Measurements from ENCODE around the gene PKNOX2. TPM values are rescaled to one million over a fixed set of nuclear protein-coding genes. Genes with fewer than 3 reads are reported as not detected.

PKNOX2 gene
- total and polyA plus RNA-seq, 9 of the 15 experiments (the other 6 are each of a cell fraction or from before 2014, with no cell fraction given), result not detected

DNA sequence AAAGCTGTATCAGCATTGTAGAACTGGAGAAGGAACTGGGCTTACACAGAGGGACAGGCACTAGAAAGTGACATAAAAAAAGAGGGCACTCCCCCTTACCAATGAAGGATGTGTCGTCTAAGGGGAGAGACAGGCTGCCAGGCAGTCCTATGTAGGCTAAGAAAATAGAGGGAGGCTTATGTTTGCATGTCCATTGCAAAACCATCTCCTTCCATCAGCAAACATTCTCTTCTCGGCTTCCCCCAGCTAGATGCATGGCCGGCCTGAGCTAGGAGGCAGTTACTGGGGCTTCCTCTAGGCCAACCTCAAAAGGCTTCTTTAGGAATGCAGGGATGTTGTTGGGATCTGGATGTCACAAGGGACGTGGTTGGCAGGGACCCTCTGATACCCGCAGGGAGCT lies 139.1 kb downstream of the PKNOX2 start (continued):
- no peak for TF ChIP-seq ZNF347 (CRISPR knock-in tag; IDR thresholded peaks at IDR 0.05; ENCODE audit: low read depth)

DNA sequence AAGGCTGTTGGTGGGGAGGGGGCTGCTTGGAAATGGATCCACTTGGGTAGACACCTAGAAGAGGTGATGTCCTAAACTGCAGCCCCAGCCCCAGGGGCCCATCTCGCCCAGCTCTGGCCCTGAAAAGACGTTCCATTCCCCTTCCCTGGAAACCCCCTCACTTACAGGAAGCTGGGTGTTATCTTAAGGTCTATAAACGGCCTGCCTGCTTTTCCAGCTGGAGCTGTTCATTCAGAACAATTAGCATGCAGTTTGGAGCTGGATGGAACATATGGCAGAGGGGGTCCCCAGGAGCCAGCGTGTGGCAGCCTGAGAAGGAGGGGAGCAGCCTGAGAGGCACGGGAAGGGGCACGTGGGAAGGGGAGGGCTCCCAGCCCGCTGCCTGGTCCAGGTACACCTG lies 139.6 kb downstream of the PKNOX2 start:
- POLR2A ChIA-PET, result no interaction called here
- in situ Hi-C loops (cut with MboI) (no loop called here), intact Hi-C loops (cut with micrococcal nuclease) (no loop called here)
- Histone ChIP-seq H2AFZ (ENCODE audit: low read depth, low read length) (no peak overlapping the region), H3K9me1 (ENCODE audit: control insufficient read depth, insufficient read depth, low read length) (no peaks in the 10 kb centered on the region), H4K20me1 (replicated peaks; ENCODE audit: control insufficient read depth, insufficient read depth, low read length) (no peaks in the 10 kb centered on the region; the same call in 1 of the 2 replicates), H3K9me3 (replicated peaks; ENCODE audit: control insufficient read depth, insufficient read depth, low read depth, low read length) (no peaks in the 10 kb centered on the region), H3K9ac (ENCODE audit: insufficient read depth in 1 of 2, low read depth in 2 of 2, low read length in 2 of 2) (no peak overlapping the region), H3K79me2 (ENCODE audit: control insufficient read depth, insufficient read depth, low read length) (no peaks in the 10 kb centered on the region), H3K4me1 (replicated peaks in 1 of 2; ENCODE audit: control insufficient read depth in 2 of 2, insufficient read depth in 2 of 2, low read length in 2 of 2) (no peaks in the 10 kb centered on the region; a peak in 1 of 5 replicates), H3K4me3 (no peak overlapping the region), H3K36me3 (ENCODE audit: control insufficient read depth, insufficient read depth, low read length) (no peaks in the 10 kb centered on the region), H3K27ac (ENCODE audit: extremely low read depth, low read depth, low read length) (no peak overlapping the region), H3K4me2 (ENCODE audit: insufficient read depth, low read length) (no peak overlapping the region), H3K27me3 (ENCODE audit: control insufficient read depth in 2 of 2, insufficient read depth in 2 of 2, low read length in 2 of 2) (peaks cover 15 to 65% of the 10 kb centered on the region in 2 experiments)
- WGBS (ENCODE audit: insufficient coverage, low coverage, missing lambda C conversion rate), result 5% methylated on average over 5 of the region's 7 CpGs
- FAIRE-seq (no peak), DNase-seq (ENCODE audit: extremely low read depth in 1 of 4, low spot score in 3 of 4) (no peak), ATAC-seq (no peak)
- CTCF ChIA-PET (ENCODE audit: low intra/inter-chr PET ratio), result no interaction called here
- no peak for TF ChIP-seq KDM2B (CRISPR knock-in tag; IDR thresholded peaks at IDR 0.05)
- TF ChIP-seq ZNF175 (CRISPR knock-in tag; IDR thresholded peaks at IDR 0.05; ENCODE audit: low read depth), result no peak
- no peak for TF ChIP-seq CHD2 (IDR thresholded peaks at IDR 0.05; ENCODE audit: low read depth, low read length)
- TF ChIP-seq, protein P1, sequence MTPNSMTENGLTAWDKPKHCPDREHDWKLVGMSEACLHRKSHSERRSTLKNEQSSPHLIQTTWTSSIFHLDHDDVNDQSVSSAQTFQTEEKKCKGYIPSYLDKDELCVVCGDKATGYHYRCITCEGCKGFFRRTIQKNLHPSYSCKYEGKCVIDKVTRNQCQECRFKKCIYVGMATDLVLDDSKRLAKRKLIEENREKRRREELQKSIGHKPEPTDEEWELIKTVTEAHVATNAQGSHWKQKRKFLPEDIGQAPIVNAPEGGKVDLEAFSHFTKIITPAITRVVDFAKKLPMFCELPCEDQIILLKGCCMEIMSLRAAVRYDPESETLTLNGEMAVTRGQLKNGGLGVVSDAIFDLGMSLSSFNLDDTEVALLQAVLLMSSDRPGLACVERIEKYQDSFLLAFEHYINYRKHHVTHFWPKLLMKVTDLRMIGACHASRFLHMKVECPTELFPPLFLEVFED (CRISPR knock-in tag; conservative IDR thresholded peaks at IDR 0.05), result no peak
- TF ChIP-seq EP300 (IDR thresholded peaks at IDR 0.05; ENCODE audit: low read length), result no peak
- no peak for TF ChIP-seq ZNF12 (CRISPR knock-in tag; IDR thresholded peaks at IDR 0.05)
- TF ChIP-seq CBFA2T2 (conservative IDR thresholded peaks at IDR 0.05), result no peak
- no peak for TF ChIP-seq SMC3 (conservative IDR thresholded peaks at IDR 0.05; ENCODE audit: insufficient read depth, low read depth, low read length)
- TF ChIP-seq GABPB1 (CRISPR knock-in tag; IDR thresholded peaks at IDR 0.05), result no peak
- BruUV-seq (replicated peaks), result no TSS peak
